Activated naive CD4-positive, alpha-beta T cell treated with anti-CD3 and anti-CD28 coated beads, Interleukin-2, amount 10 ng/mL, durations not matched to agents 7 days and 5 days (primary cell): ENCODE data around the gene LXN.
"Not testable (repeated sequence)": the region's sequence is repeated elsewhere in the genome, so short reads cannot be mapped to it uniquely, and the experiment has no call there.

Source experiments
- CTCF ChIA-PET: fragments of 350-600 bp; sonication (Branson Sonifier 250); formaldehyde crosslinking; loops from one replicate; lab custom pipeline; 2021; ENCODE audit warnings: antibody characterized with exemption; lab: Charles Lee
- DNase-seq: peaks from one replicate; pipeline ENCODE4 v3.0.0-alpha.2; 2020
- H3K27ac Mint-ChIP-seq: one replicate; pipeline ENCODE4 v1.8.0; 2021; ENCODE audit warnings: mild to moderate bottlenecking, moderate library complexity, mixed read lengths
- H3K27me3 Mint-ChIP-seq: one replicate; pipeline ENCODE4 v1.8.0; 2021; ENCODE audit warnings: mild to moderate bottlenecking, mixed read lengths
- H3K36me3 Mint-ChIP-seq: one replicate; pipeline ENCODE4 v1.8.0; 2021; ENCODE audit warnings: mixed read lengths
- H3K4me1 Mint-ChIP-seq: one replicate; pipeline ENCODE4 v1.8.0; 2021; ENCODE audit warnings: mixed read lengths
- H3K4me3 Mint-ChIP-seq: one replicate; pipeline ENCODE4 v1.8.0; 2021; ENCODE audit warnings: mild to moderate bottlenecking, moderate library complexity, mixed read lengths
- H3K9me3 Mint-ChIP-seq: one replicate; pipeline ENCODE4 v1.8.0; 2021; ENCODE audit warnings: mixed read lengths

LXN gene

DNA sequence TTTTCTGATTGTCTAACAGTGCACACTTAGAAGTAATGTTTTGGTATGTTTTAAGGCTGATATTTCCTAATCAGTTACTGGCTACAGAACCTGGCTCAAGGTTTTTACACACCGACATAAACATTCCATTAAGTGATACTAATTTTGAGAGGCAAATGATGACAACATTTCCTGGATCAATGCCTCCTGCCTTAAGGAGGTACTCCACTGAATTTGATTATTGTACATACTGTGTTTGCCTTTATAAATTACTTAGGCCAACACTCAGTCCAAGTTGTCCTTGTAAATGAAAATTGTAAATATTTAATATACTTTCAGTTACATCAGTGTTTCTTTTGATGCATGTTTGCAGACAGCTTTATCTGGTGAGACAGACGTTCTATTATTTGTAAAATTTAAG is 24.2 kb upstream of the LXN start:
- Mint-ChIP-seq H3K27me3 (no peaks in the 10 kb centered on the region), H3K36me3 (peaks cover 17% of the 10 kb centered on the region), H3K9me3 (no peaks in the 10 kb centered on the region), H3K4me3 (no peak overlapping the region), H3K27ac (no peak overlapping the region), H3K4me1 (no peaks in the 10 kb centered on the region)
- DNase-seq, result no peak
- CTCF ChIA-PET, result no interaction called here

DNA sequence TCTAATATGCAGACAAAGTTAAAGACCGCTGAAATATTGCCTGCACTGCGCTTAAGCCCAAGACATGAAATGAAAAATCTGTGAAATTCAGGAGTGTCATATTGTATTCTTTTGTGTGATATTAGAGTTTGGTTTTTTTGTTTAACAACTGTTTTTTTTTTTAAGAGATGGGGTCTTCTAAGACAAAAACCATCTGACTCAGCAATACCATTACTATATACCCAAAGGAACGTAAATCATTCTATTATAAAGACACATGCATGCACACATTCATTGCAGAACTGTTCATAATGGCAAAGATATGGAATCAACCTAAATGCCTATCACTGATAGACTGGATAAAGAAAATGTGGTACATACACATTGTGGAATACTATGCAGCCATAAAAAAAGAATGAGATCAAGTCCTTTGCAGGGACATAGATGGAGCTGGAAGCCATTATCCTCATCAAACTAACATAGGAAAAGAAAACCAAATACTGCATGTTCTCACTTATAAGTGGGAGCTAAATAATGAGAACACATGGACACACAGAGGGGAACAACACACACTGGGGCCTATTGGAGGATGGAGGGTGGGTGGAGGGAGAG is 21.5 kb upstream of the LXN start:
- not testable (repeated sequence) for H3K27ac Mint-ChIP-seq, H3K27me3 Mint-ChIP-seq, H3K9me3 Mint-ChIP-seq, DNase-seq, H3K4me1 Mint-ChIP-seq, H3K4me3 Mint-ChIP-seq
- CTCF ChIA-PET, result interaction anchor here (1.8 kb wide), 1 partner anchor 50 kb away, joined by 6 read pairs; the partner anchor contains the start of gene GFM1
- H3K36me3 Mint-ChIP-seq, result peaks cover 21% of the 10 kb centered on the region

DNA sequence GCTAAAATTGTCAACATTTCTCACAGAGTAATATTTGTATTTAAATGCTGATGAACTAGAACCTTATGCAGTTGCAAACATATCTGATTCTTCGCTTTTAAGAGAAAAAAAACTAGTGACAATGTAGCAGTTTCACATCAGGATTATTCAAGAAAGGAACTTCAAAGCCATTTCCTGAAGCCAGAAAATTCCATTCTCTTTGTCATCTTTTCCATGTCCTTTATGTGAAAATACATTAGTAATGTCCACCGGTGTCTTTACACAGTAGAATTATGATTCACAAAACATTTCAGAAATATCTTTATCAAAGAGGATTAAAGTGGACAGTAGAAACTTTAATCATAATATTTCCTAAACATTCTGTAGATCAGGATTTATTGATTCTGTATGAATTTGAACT is 12.7 kb upstream of the LXN start:
- CTCF ChIA-PET, result no interaction called here
- DNase-seq, result no peak
- no peak overlapping the region for H3K27ac Mint-ChIP-seq
- peaks cover 7% of the 10 kb centered on the region for H3K36me3 Mint-ChIP-seq
- no peaks in the 10 kb centered on the region for H3K9me3 Mint-ChIP-seq
- H3K4me3 Mint-ChIP-seq, result no peak overlapping the region
- H3K27me3 Mint-ChIP-seq, result no peaks in the 10 kb centered on the region
- H3K4me1 Mint-ChIP-seq, result no peaks in the 10 kb centered on the region

DNA sequence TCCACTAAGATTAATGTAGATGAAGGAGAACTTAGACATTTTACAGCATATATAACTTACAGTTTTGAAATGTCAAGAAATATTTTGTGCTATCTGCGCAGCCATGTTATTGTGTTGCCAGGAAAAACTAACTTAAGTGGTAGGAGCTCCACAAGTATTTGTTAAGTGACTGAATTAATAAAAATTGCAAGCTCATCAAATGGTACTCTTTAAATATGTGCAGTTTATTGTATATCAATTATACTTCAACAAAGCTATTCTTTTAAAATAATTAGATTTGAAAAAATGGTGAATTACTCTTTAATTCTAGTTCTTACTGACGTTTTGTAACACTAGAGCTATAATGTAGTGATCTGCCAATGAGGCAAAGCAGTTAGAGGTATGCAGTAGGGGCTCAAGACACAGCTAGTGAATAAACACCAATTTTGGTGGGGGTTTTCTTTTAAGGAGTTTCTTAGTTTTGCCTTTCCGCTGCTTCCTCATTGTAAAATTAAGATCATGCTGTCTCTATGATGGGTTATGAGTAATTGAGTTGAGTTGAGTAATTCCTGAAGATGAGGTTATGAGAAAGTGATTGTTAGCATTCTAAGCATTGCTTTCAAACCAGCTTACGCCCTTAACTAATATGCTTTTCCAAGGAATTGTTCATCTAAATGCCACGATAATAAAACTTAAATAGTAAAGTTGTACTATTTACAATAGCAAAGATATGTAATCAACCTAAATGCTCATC is 10.9 kb upstream of the LXN start:
- H3K4me1 Mint-ChIP-seq, result no peaks in the 10 kb centered on the region
- CTCF ChIA-PET, result interaction anchor here (0.6 to 0.9 kb wide), 2 partner anchors 108 to 1207 kb away, joined by 3 to 4 read pairs; no protein-coding TSS in a partner anchor
- DNase-seq, result no peak
- H3K9me3 Mint-ChIP-seq, result no peaks in the 10 kb centered on the region
- H3K4me3 Mint-ChIP-seq, result no peak overlapping the region
- no peak overlapping the region for H3K27ac Mint-ChIP-seq
- H3K27me3 Mint-ChIP-seq, result no peaks in the 10 kb centered on the region
- peaks cover 7% of the 10 kb centered on the region for H3K36me3 Mint-ChIP-seq

DNA sequence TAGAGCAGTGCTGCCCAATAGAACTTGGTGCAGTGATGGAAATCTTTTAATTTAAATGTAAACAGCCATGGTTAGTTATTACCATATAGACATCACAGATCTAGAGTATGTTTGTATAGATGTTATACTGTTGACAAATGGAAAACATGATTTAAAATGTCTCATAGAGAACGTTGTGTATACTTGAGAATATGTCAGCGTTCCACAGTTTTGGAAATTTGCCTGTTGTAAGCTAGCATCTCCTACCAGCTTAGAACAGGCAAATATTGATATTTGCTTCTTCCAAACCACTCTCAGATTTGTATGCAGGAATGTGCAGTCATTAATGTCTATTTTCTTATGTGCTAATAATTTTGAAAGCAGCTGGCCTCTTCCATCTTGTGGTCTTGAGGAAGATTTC is 8.4 kb upstream of the LXN start:
- CTCF ChIA-PET, result interaction anchor here (0.9 kb wide), 1 partner anchor 47 kb away, joined by 3 read pairs; no protein-coding TSS in a partner anchor
- Mint-ChIP-seq H3K27me3 (no peaks in the 10 kb centered on the region), H3K36me3 (peaks cover 7% of the 10 kb centered on the region), H3K4me3 (no peak overlapping the region), H3K4me1 (no peaks in the 10 kb centered on the region), H3K27ac (no peak overlapping the region), H3K9me3 (no peaks in the 10 kb centered on the region)
- DNase-seq, result no peak

DNA sequence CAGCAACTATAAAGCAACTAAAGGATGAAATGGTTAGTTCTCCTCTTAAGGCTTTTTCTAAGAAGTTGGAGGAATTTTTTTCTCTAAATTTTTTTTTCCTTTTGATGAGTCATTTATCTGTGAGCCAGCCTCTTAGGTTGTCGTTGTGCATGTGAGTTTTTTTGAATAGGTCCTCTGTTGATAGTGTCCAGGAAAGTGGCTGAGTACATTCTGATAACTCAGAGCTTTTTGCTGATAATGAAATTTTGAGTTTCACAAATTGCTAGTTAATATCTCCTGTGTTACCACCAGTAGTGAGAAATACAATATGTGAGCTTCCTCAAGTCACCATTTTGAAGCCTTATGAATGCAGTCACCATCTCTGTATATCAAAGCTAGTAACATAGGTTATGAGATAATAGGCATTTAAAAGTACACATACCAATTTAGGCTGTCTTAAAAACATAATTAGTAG is 7.1 kb upstream of the LXN start:
- no peaks in the 10 kb centered on the region for H3K27me3 Mint-ChIP-seq
- no peaks in the 10 kb centered on the region for H3K9me3 Mint-ChIP-seq
- peaks cover 6% of the 10 kb centered on the region for H3K36me3 Mint-ChIP-seq
- H3K4me3 Mint-ChIP-seq, result no peak overlapping the region
- H3K4me1 Mint-ChIP-seq, result no peaks in the 10 kb centered on the region
- H3K27ac Mint-ChIP-seq, result no peak overlapping the region
- CTCF ChIA-PET, result interaction anchor here (1.1 to 2.5 kb wide), 3 partner anchors 8 to 112 kb away, joined by 3 to 12 read pairs (median 4); no protein-coding TSS in a partner anchor
- DNase-seq, result no peak

GRCh38 chr3:158678687-158679086 is 6.2 kb upstream of the LXN start:
- H3K27me3 Mint-ChIP-seq, result no peaks in the 10 kb centered on the region
- no peak overlapping the region for H3K27ac Mint-ChIP-seq
- CTCF ChIA-PET, result interaction anchor here (1.1 to 2.5 kb wide), 3 partner anchors 9 to 113 kb away, joined by 3 to 12 read pairs (median 4); no protein-coding TSS in a partner anchor
- H3K36me3 Mint-ChIP-seq, result peaks cover 4% of the 10 kb centered on the region
- peaks cover 2% of the 10 kb centered on the region for H3K4me1 Mint-ChIP-seq
- no peak for DNase-seq
- no peak overlapping the region for H3K4me3 Mint-ChIP-seq
- no peaks in the 10 kb centered on the region for H3K9me3 Mint-ChIP-seq

- CTCF ChIA-PET, result interaction anchor here (0.6 to 6.2 kb wide), 8 partner anchors 9 to 119 kb away, joined by 3 to 37 read pairs (median 4); partner anchors contain the start of gene GFM1
- Mint-ChIP-seq H3K4me3 (peak overlapping the region; percentile 83), H3K27me3 (no peaks in the 10 kb centered on the region), H3K36me3 (peaks cover 21% of the 10 kb centered on the region), H3K9me3 (no peaks in the 10 kb centered on the region), H3K27ac (peak overlapping the region; percentile 84), H3K4me1 (peaks cover 26% of the 10 kb centered on the region)
- DNase-seq, result no peak
These were observed 630 bp downstream of the LXN start for GRCh38 chr3:158671821-158672214.

- H3K36me3 Mint-ChIP-seq, result peaks cover 40% of the 10 kb centered on the region
- no peak for DNase-seq
- H3K4me3 Mint-ChIP-seq, result no peak overlapping the region
- CTCF ChIA-PET, result interaction anchor here (0.6 to 6.2 kb wide), 2 partner anchors 9 to 1347 kb away, joined by 3 to 37 read pairs; no protein-coding TSS in a partner anchor
- no peaks in the 10 kb centered on the region for H3K27me3 Mint-ChIP-seq
- no peaks in the 10 kb centered on the region for H3K9me3 Mint-ChIP-seq
- peaks cover 23% of the 10 kb centered on the region for H3K4me1 Mint-ChIP-seq
- H3K27ac Mint-ChIP-seq, result no peak overlapping the region
These were observed 3.9 kb downstream of the LXN start for GRCh38 chr3:158668506-158668905.

- H3K36me3 Mint-ChIP-seq, result peaks cover 42% of the 10 kb centered on the region
- H3K27ac Mint-ChIP-seq, result no peak overlapping the region
- no peaks in the 10 kb centered on the region for H3K27me3 Mint-ChIP-seq
- DNase-seq, result no peak
- H3K9me3 Mint-ChIP-seq, result no peaks in the 10 kb centered on the region
- CTCF ChIA-PET, result interaction anchor here (2.2 kb wide), 1 partner anchor 125 kb away, joined by 4 read pairs; no protein-coding TSS in a partner anchor
- H3K4me1 Mint-ChIP-seq, result peaks cover 5% of the 10 kb centered on the region
- no peak overlapping the region for H3K4me3 Mint-ChIP-seq
These were observed 6.0 kb downstream of the LXN start for GRCh38 chr3:158666416-158666815.

- peaks cover 6% of the 10 kb centered on the region for H3K4me1 Mint-ChIP-seq
- no peaks in the 10 kb centered on the region for H3K9me3 Mint-ChIP-seq
- DNase-seq, result no peak
- no peaks in the 10 kb centered on the region for H3K27me3 Mint-ChIP-seq
- H3K36me3 Mint-ChIP-seq, result peaks cover 41% of the 10 kb centered on the region
- H3K27ac Mint-ChIP-seq, result no peak overlapping the region
- H3K4me3 Mint-ChIP-seq, result no peak overlapping the region
- CTCF ChIA-PET, result interaction anchor here (1.0 to 1.2 kb wide), 2 partner anchors 63 to 128 kb away, joined by 4 to 5 read pairs; no protein-coding TSS in a partner anchor
These were observed 8.6 kb downstream of the LXN start for GRCh38 chr3:158663832-158664231.

DNA sequence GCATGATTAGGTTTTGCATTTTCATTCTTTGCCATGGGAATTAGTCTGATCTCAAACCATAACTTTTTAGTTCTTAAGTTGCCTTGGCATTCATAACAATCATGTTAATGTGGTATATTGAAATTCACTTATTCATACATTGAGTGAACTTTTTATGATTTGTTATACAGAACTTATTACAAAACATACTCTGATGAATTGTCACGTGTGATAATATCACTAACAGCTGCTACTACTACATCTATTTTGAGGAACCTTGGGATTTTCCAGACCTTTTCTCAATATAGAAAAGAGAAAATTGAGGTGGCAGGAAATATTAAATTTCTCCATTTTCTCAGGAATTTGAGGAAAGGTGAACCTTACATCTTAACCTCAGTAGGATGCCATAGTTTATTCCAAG is 9.2 kb downstream of the LXN start:
- Mint-ChIP-seq H3K36me3 (peaks cover 35% of the 10 kb centered on the region), H3K27ac (no peak overlapping the region), H3K9me3 (no peaks in the 10 kb centered on the region), H3K4me1 (peaks cover 8% of the 10 kb centered on the region), H3K27me3 (no peaks in the 10 kb centered on the region), H3K4me3 (no peak overlapping the region)
- CTCF ChIA-PET, result interaction anchor here (0.9 to 1.2 kb wide), 3 partner anchors 9 to 128 kb away, joined by 3 to 4 read pairs (median 4); partner anchors contain the start of gene LXN
- no peak for DNase-seq

GRCh38 chr3:158660711-158661110 is 11.7 kb downstream of the LXN start:
- no peak overlapping the region for H3K27ac Mint-ChIP-seq
- no peak for DNase-seq
- H3K4me3 Mint-ChIP-seq, result no peak overlapping the region
- peaks cover 30% of the 10 kb centered on the region for H3K36me3 Mint-ChIP-seq
- no peaks in the 10 kb centered on the region for H3K9me3 Mint-ChIP-seq
- no peaks in the 10 kb centered on the region for H3K27me3 Mint-ChIP-seq
- CTCF ChIA-PET, result interaction anchor here (0.7 to 4.0 kb wide), 9 partner anchors 9 to 186 kb away, joined by 3 to 83 read pairs (median 9); partner anchors contain the start of genes GFM1, LXN and MLF1
- peaks cover 8% of the 10 kb centered on the region for H3K4me1 Mint-ChIP-seq
